NCI-H1092 (cell line): ENCODE data around the gene TES.
"Not testable (repeated sequence)": the region's sequence is repeated elsewhere in the genome, so short reads cannot be mapped to it uniquely, and the experiment has no call there.

Experiments used
- DNase-seq: peaks from one replicate; lab custom pipeline; 2025; lab: John Stamatoyannopoulos, UW

Gene TES

GRCh38 chr7:116290740-116291139, 80.4 kb downstream of the TES start:
- no peak for DNase-seq

DNA sequence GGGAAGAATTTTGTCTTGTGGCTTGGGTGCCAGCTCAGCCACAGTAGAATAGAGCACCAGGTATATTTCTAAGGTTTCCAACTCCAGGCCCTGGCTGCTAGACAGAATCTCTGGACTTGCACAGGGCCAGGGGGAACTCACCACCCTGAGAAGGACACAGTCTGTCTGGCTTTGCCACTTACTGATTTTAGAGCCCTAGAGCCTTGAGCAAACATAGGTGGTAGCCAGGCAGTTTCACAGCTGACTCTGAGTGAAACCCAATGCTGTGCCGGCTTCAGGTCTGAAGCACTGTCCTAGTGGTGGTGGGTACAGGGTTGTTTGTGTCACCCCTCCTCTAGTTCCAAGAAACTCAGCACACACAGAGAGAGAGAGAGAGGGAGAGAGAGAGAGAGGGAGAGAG, 81.6 kb downstream of the TES start:
- DNase-seq = no peak

- DNase-seq = no peak
Measured at GRCh38 chr7:116292381-116292780, 82.0 kb downstream of the TES start.

DNA sequence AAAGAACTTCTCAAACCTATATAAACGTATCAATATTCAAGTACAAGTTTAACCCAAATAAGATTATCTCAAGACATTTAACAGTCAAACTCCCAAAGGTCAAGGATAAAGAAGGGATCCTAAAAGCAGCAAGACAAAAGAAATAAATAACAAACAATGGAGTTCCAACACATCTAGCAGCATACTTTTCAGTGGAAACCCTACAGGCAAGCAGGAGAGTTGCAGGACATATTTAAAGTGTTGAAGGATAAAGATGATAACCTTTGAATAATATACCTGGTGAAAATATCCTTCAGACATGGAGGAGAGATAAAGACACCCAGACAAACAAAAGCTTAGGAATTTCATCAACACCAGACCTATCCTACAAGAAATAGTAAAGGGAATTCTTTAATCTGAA, 82.8 kb downstream of the TES start:
- no peak for DNase-seq

GRCh38 chr7:116293633-116294032, 83.3 kb downstream of the TES start:
- DNase-seq = no peak

DNA sequence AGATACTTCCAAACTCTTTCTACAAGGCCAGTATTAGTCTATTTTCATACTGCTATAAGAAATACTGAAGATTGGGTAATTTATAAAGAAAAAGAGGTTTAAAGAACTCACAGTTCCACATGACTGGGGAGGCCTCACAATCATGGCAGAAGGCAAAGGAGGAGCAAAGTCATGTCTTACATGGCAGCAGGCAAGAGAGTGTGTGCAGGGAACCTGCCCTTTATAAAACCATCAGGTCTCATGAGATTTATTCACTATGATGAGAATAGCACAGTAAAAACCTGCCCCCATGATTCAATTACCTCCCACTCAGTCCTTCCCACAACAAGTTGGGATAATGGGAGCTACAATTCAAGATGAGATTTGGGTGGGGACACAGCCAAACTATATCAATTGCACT, 85.6 kb downstream of the TES start:
- not testable (repeated sequence) for DNase-seq

- DNase-seq = no peak
Measured at GRCh38 chr7:116298055-116298454, 87.7 kb downstream of the TES start.

DNA sequence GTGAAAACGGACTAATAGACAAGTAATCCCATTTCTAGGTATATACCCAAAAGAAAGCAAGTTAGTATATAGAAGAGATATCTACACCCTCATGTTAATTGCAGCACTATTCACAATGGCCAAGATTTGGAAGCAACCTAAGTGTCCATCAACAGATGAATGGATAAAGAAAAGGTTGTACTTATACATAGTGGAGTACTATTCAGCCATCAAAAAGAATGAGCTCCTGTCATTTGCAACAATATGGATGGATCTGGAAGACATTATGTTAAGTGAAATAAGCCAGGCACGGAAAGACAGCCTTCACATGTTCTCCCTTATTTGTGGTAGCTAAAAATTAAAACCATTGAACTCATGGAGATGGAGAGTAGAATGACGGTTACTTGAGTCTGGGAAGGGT, 88.2 kb downstream of the TES start:
- no peak for DNase-seq

DNA sequence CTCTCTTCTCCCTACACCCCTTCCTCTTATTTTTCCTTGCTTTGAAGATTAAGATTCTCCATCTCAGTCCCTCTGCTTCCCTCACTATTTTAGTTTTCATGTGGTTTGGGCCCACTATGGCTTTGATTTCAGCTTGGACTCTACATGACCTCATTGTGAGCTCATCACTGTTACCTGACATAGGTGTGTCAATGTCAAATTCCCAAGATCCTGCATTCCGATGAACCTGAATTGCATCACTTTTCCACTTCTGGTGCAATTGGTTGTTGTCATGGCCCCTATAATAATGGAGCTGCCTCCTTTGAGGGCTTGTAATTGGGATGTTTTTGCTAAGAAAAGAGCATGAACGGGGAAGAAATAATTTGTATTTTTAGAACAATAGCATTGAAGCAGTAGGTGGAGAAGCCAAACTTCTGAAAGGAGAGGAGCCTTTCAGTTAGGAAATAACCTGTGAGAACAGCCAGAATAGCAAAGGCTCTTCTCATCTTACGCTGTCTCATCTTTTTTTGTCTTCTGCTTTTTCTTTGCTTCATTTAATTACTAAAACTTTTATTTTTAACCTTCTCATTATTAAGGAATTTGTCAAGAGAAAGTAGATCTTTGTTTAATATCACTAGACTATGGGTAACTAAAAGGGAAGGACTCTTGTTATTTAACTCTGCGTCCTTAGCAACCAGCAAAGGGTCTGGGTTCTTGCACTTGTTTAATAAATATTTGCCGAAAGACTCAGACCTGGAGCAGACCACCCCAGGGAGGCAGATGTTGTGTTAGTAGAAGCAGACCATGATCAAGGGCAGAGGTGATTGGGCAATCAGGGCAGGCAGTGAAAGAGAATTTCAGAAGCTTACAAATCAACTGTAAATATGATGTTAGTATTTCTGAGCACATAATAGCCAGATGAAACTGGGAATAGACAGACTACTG, 95.4 kb downstream of the TES start:
- no peak for DNase-seq

DNA sequence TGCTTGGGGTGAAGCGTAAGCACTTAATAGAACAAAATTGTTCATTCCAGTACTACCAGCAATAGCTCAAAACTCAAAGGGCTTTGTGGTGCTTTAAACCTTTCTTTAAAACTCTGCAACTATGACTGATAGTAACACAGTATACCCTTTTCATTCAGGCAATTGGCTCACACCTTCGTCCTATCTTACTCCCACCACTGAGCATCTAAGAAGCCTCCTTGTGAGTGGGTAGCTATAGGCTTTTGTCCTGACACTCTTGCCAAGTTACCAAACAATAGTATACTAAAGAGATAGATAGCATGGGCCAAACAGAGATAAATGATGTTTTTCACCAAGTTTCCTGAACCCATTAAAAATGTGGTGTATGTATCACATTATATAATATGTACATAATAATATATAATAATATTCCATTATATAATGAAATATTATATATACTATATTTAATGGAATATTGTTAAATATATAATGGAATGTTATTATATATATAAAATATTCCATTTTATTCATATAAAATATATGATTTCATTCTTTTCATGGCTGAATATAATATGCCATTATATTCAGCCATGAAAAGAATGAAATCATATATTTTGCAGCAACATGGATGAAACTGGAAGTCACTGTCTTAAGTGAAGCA, 96.2 kb downstream of the TES start:
- no peak for DNase-seq

GRCh38 chr7:116307253-116307652, 96.9 kb downstream of the TES start:
- no peak for DNase-seq
